ES-I3 (cell line): Measurements from ENCODE around the gene CCDC157.
"Not testable (repeated sequence)": the region's sequence is repeated elsewhere in the genome, so short reads cannot be mapped to it uniquely, and the experiment has no call there.

Experiments
- H3K36me3 ChIP-seq: 2 replicates; pipeline ENCODE4 v1.6.1; 2013; ENCODE audit warnings: mild to moderate bottlenecking, low read length, control low read depth, moderate library complexity; ENCODE audit not compliant: insufficient read depth
- H3K4me1 ChIP-seq: 2 replicates; pipeline ENCODE4 v1.6.1; 2013; ENCODE audit warnings: mild to moderate bottlenecking, control low read depth, low read length; ENCODE audit not compliant: insufficient read depth
- H3K9ac ChIP-seq: 2 replicates; pipeline ENCODE4 v1.6.1; 2013; ENCODE audit warnings: low read depth, mild to moderate bottlenecking, low read length, moderate library complexity
- H3K9me3 ChIP-seq: 2 replicates; pipeline ENCODE4 v1.6.1; 2013; ENCODE audit warnings: mild to moderate bottlenecking, low read length, moderate library complexity; ENCODE audit not compliant: control insufficient read depth, insufficient read depth

The CCDC157 gene

GRCh38 chr22:30334646-30335045 is 22.2 kb upstream of the CCDC157 start:
- Histone ChIP-seq H3K36me3 (peaks cover 24% of the 10 kb centered on the region), H3K4me1 (no peaks in the 10 kb centered on the region), H3K9me3 (no peaks in the 10 kb centered on the region), H3K9ac (no peak overlapping the region)

DNA sequence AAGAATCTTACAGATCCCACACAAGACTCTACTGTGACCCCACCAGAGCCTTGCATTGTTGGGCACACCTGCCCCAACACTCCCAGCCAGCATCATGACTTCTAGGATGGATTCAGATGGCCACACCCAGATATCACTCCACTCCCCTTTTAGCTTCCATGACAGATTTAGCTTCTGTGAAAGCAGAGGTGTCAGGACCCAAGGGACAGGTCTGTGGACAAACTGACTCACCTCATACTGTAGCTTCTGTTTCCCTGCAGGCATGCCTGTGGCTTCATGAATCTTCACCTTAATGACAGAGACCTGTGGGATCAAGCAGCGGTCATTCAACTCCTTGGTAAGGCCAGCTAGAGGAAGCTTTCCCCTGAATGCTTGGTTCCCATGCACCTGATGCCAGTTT is 21.6 kb upstream of the CCDC157 start:
- Histone ChIP-seq H3K9me3 (no peaks in the 10 kb centered on the region), H3K36me3 (peaks cover 28% of the 10 kb centered on the region), H3K4me1 (no peaks in the 10 kb centered on the region), H3K9ac (no peak overlapping the region)

DNA sequence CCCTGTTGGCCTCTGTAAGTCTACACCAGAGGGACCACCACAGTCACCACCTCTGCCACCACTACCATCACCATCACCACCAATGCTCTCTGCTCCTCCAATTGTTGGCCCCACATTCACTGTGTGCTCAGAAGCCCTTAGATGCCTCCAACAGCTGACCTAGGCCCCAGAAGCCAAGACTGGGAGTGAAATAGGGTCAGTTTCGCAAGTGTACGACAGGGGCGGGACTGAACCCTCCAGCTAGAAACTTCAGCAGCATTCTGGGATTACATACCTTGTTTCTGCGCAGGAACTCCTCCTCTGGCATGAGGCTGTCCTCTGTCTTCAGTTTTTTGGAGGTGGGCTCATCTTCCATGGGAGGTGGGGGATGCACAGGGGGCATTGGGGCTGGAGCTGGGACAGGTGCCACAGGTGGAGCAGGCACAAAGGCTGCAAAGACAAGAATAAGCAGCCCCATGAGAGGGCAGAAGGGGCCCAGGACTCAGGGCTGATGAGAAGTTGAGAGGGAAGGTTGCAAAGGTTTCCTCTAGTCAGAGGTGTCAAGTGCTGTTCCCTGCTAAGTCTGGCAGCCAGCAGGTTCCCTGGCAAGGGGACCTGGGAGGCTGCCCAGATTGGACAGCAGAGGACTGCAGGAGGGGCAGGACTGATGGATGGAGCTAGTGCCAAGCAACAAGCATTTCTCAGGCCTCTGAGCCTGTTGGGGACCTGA is 19.9 kb upstream of the CCDC157 start:
- H3K4me1 ChIP-seq: no peaks in the 10 kb centered on the region
- peaks cover 29% of the 10 kb centered on the region for H3K36me3 ChIP-seq
- H3K9ac ChIP-seq: no peak overlapping the region
- H3K9me3 ChIP-seq: no peaks in the 10 kb centered on the region

- Histone ChIP-seq H3K9me3 (no peaks in the 10 kb centered on the region), H3K9ac (no peak overlapping the region), H3K36me3 (peaks cover 32% of the 10 kb centered on the region), H3K4me1 (no peaks in the 10 kb centered on the region)
These were observed 19.4 kb upstream of the CCDC157 start for GRCh38 chr22:30337461-30337778.

DNA sequence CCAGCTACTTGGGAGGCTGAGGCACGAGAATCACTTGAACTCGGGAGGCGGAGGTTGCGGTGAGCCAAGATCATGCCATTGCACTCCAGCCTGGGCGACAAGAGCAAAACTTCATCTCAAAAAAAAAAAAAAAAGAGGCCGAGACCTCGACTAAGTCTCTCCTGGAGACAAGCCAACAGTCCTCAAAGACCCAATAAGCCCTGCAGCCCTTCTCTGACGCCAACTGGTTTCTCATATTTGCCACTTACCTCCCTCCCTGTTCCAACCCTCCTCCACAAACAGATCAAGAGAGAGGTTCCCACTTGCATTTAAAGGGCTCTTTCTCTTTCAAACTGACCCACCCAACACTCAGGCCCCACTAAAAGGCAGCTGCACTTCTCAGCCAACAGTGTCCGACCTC is 18.5 kb upstream of the CCDC157 start:
- H3K9ac ChIP-seq, H3K9me3 ChIP-seq, H3K4me1 ChIP-seq: not testable (repeated sequence)
- peaks cover 31% of the 10 kb centered on the region for H3K36me3 ChIP-seq

GRCh38 chr22:30338802-30339201 is 18.0 kb upstream of the CCDC157 start:
- no peak overlapping the region for H3K9ac ChIP-seq
- no peaks in the 10 kb centered on the region for H3K9me3 ChIP-seq
- peaks cover 31% of the 10 kb centered on the region for H3K36me3 ChIP-seq
- H3K4me1 ChIP-seq: no peaks in the 10 kb centered on the region

GRCh38 chr22:30340911-30341685 is 15.7 kb upstream of the CCDC157 start:
- H3K9me3 ChIP-seq: no peaks in the 10 kb centered on the region
- H3K36me3 ChIP-seq: peaks cover 44% of the 10 kb centered on the region
- H3K9ac ChIP-seq: no peak overlapping the region
- H3K4me1 ChIP-seq: no peaks in the 10 kb centered on the region

DNA sequence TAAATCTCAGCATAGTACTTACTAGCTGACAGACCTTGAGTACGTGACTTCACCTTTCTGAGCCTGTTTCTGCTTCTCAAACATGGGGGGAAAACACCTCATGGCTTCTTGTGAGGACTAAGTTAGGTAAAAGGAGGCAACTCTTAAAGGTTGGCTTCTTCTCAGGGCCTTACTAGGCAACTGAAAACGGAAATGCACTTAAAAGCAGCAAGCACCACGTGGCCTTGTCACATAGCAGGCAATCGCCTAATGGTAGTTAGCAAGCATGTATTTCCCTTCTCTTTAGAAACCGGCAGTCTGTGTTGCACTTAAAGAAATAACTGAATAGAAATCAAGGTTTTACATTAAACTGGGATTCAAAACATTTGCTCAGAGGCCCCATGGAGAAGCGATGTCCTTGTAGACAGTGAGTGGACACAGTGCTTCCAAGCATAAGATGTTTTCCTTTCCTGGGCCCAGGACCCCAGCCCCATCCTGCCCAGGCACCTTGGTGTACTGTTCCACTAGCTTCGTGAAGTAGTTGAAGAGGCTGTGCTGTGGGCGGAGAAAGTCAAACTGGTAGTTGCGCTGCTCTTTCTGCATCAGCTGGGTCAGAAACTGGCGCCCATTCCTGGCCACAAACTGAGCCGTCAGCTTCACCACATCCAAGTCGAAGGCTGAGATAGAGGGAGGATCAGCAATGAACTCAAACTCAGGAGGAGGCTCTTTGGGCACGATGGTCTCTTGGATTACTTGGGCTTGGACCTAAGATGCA is 12.2 kb upstream of the CCDC157 start:
- Histone ChIP-seq H3K9ac (no peak overlapping the region), H3K36me3 (peaks cover 50% of the 10 kb centered on the region), H3K4me1 (no peaks in the 10 kb centered on the region), H3K9me3 (no peaks in the 10 kb centered on the region)

DNA sequence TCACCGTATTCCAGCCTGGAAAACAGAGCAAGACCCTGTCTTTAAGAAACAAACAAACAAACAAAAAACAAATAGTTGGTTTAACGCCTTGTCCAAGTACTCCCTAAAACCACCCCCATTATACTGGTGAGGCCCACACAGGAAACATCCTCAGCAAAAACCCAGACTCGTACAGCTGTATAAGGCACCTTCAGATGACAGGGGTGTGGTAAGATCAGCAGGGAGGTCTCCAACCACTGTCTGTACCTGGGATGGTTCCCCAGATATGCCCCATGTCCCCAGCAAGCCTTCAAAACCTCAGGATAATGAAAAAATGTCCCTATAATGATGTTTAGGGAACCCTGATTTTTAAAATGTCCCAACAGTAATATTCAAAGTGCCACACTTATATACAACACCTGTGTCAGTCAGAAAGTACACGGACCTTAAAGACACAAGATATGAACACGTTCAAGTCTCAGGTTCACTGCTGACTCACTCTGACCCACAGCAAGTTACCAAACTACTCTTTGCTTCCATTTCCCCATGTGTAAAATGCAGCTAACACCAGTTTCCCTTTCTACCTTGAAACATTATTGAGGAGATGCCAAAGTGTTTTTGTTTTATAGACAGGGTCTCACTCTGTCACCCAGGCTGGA is 9.4 kb upstream of the CCDC157 start:
- Histone ChIP-seq H3K4me1 (no peaks in the 10 kb centered on the region), H3K36me3 (peaks cover 45% of the 10 kb centered on the region), H3K9ac (no peak overlapping the region), H3K9me3 (no peaks in the 10 kb centered on the region)

DNA sequence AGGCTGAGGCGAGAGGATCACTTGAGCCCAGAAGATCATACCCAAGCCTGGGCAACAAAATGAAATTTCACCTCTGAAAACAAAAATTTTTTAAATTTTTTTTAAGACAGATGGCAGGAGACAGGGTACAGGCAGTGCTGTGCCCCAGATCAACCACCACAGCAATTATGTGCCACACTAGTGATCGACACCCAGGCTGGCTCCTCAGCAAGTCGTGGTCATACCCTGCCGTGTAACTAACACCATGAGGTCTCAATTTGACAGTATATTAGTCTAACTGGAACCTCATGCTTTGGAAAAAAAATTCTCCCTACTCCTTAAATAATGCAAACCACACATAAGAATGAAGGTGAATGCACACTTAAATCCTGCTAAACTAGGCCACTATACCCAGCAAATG is 8.4 kb upstream of the CCDC157 start:
- H3K9ac ChIP-seq: no peak overlapping the region
- H3K36me3 ChIP-seq: peaks cover 44% of the 10 kb centered on the region
- H3K9me3 ChIP-seq: no peaks in the 10 kb centered on the region
- H3K4me1 ChIP-seq: no peaks in the 10 kb centered on the region

DNA sequence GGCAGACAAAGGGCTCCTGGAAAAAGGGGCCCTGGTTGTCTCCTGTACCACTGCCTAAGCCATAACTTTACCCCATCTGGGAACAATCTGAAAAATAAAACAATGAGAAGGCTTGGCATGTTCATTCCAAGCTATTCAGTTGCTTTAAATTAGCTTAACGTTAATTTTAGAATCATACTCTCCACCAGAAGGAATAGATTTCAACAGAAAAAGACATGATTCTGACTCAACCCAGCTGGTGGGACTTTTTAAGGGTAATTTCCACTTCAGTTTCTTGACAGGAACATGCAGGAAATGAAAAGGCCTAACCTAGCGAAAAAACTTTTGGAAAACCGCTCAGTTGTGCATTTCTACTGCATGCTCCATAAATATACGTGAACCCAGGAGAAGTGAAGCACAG is 8.0 kb upstream of the CCDC157 start:
- H3K9ac ChIP-seq: no peak overlapping the region
- H3K4me1 ChIP-seq: no peaks in the 10 kb centered on the region
- peaks cover 40% of the 10 kb centered on the region for H3K36me3 ChIP-seq
- H3K9me3 ChIP-seq: no peaks in the 10 kb centered on the region

GRCh38 chr22:30351226-30351625 is 5.6 kb upstream of the CCDC157 start:
- H3K36me3 ChIP-seq: peaks cover 16% of the 10 kb centered on the region
- H3K9me3 ChIP-seq: no peaks in the 10 kb centered on the region
- no peak overlapping the region for H3K9ac ChIP-seq
- H3K4me1 ChIP-seq: peaks cover 6% of the 10 kb centered on the region; the same call in 1 of the 2 replicates

GRCh38 chr22:30354644-30355043 is 2.2 kb upstream of the CCDC157 start:
- Histone ChIP-seq H3K9me3 (no peaks in the 10 kb centered on the region), H3K9ac (no peak overlapping the region), H3K36me3 (peaks cover 9% of the 10 kb centered on the region), H3K4me1 (peaks cover 6% of the 10 kb centered on the region; the same call in 1 of the 2 replicates)

- Histone ChIP-seq H3K9ac (peak overlapping the region; percentile 95), H3K9me3 (no peaks in the 10 kb centered on the region), H3K4me1 (peaks cover 6% of the 10 kb centered on the region; the same call in 1 of the 2 replicates), H3K36me3 (peaks cover 4% of the 10 kb centered on the region; the same call in 1 of the 2 replicates)
These were observed 396 bp downstream of the CCDC157 start for GRCh38 chr22:30357236-30357570.
